SK-N-DZ (cell line): ENCODE measurements around the gene PRKN.

ENCODE experiments used
- DNase-seq: peaks from one replicate; pipeline ENCODE4 v3.0.0-alpha.2; 2015; ENCODE audit warnings: low spot score

The PRKN gene

GRCh38 chr6:161618831-161619454 is 1108.6 kb downstream of the PRKN start:
- DNase-seq, result peak; percentile 85

GRCh38 chr6:161613711-161614110 is 1113.9 kb downstream of the PRKN start:
- no peak for DNase-seq

GRCh38 chr6:161608771-161609170 is 1118.8 kb downstream of the PRKN start:
- DNase-seq, result no peak

GRCh38 chr6:161607696-161608297 is 1119.8 kb downstream of the PRKN start:
- DNase-seq, result no peak

- no peak for DNase-seq
Measured at GRCh38 chr6:161602359-161602758, 1125.2 kb downstream of the PRKN start.

GRCh38 chr6:161598896-161599295 is 1128.7 kb downstream of the PRKN start:
- no peak for DNase-seq

- DNase-seq, result no peak
Measured at GRCh38 chr6:161596807-161597520, 1130.6 kb downstream of the PRKN start.

- DNase-seq, result no peak
Measured at GRCh38 chr6:161594412-161594811, 1133.2 kb downstream of the PRKN start.

- DNase-seq, result no peak
Measured at GRCh38 chr6:161590961-161591627, 1136.5 kb downstream of the PRKN start.

GRCh38 chr6:161586887-161587286 is 1140.7 kb downstream of the PRKN start:
- DNase-seq, result no peak

- DNase-seq, result no peak
Measured at GRCh38 chr6:161584621-161585340, 1142.8 kb downstream of the PRKN start.

GRCh38 chr6:161584051-161584450 is 1143.5 kb downstream of the PRKN start:
- DNase-seq, result no peak

GRCh38 chr6:161583584-161583983 is 1144.0 kb downstream of the PRKN start:
- no peak for DNase-seq

- DNase-seq, result no peak
Measured at GRCh38 chr6:161578478-161578877, 1149.1 kb downstream of the PRKN start.

- DNase-seq, result no peak
Measured at GRCh38 chr6:161575523-161576254, 1151.9 kb downstream of the PRKN start.

- peak; percentile 40 for DNase-seq
Measured at GRCh38 chr6:161568885-161569456, 1158.6 kb downstream of the PRKN start.

- DNase-seq, result no peak
Measured at GRCh38 chr6:161564952-161565351, 1162.6 kb downstream of the PRKN start.

GRCh38 chr6:161561908-161562307 is 1165.7 kb downstream of the PRKN start:
- DNase-seq, result no peak

- DNase-seq, result no peak
Measured at GRCh38 chr6:161557333-161558107, 1170.0 kb downstream of the PRKN start.

GRCh38 chr6:161554883-161555282 is 1172.7 kb downstream of the PRKN start:
- no peak for DNase-seq
